SK-N-SH (cell line): Measurements from ENCODE around the gene PLA2G3. TPM values are rescaled to one million over a fixed set of nuclear protein-coding genes. Genes with fewer than 3 reads are reported as not detected.

Source experiments
- CTCF ChIA-PET: fragments of 300-600, 350-600 bp; formaldehyde crosslinking; extraction: SDS; loops from one replicate; lab custom pipeline; 2021; lab: Yijun Ruan, JAX
- POLR2A ChIA-PET: fragments of 350-600 bp; sonication (Branson Sonifier 250); formaldehyde crosslinking; extraction: SDS; loops from one replicate; lab custom pipeline; 2020; ENCODE audit warnings: antibody characterized with exemption, inconsistent platforms; lab: Yijun Ruan, JAX
- DNase-seq: peaks from one replicate; pipeline ENCODE4 v3.0.0; 2012
- H2AFZ ChIP-seq: fragments of 200-600 bp; sonication (generic); 2 replicates; pipeline ENCODE4 v1.8.1; 2016; ENCODE audit warnings: antibody characterized with exemption, mild to moderate bottlenecking, low read depth
- H3F3A ChIP-seq: fragments of 200-600 bp; sonication (generic); replicated peaks from 2 replicates; pipeline ENCODE3; 2016; ENCODE audit warnings: antibody characterized with exemption, mild to moderate bottlenecking; ENCODE audit not compliant: insufficient read depth
- H3K27ac ChIP-seq, 2 experiments: fragments of 200-500 bp in 1 of 2; fragments of 200-600 bp in 1 of 2; sonication (Bioruptor generic) in 1 of 2; sonication (generic), shearing (Covaris generic) in 1 of 2; 2 replicates each; pipeline versions ENCODE4 v1.5.1 to v1.6.1; 2014 to 2016; ENCODE audit warnings: low read depth in 2 of 2, inconsistent platforms in 1 of 2, low read length in 1 of 2, mild to moderate bottlenecking in 1 of 2, mixed read lengths in 1 of 2
- H3K27me3 ChIP-seq: fragments of 200-600 bp; sonication (generic), shearing (Covaris generic); 2 replicates; pipeline ENCODE4 v1.6.1; 2016; ENCODE audit warnings: mixed run types; ENCODE audit not compliant: insufficient read depth
- H3K36me3 ChIP-seq, 2 experiments: fragments of 200-500 bp in 1 of 2; fragments of 200-600 bp in 1 of 2; sonication (Bioruptor generic) in 1 of 2; sonication (generic) in 1 of 2; replicated peaks in 1 of 2; 2 replicates each; pipeline versions ENCODE3 to v1.5.1; 2014 to 2016; ENCODE audit warnings: low read length in 1 of 2, mild to moderate bottlenecking in 1 of 2; ENCODE audit not compliant: insufficient read depth in 2 of 2, control insufficient read depth in 1 of 2
- H3K4me1 ChIP-seq, 2 experiments: fragments of 200-500 bp in 1 of 2; fragments of 200-600 bp in 1 of 2; sonication (Bioruptor generic) in 1 of 2; sonication (generic), shearing (Covaris generic) in 1 of 2; 2 replicates each; pipeline versions ENCODE4 v1.5.1 to v1.6.1; 2014 to 2016; ENCODE audit warnings: low read depth in 1 of 2, low read length in 1 of 2, mixed run types in 1 of 2; ENCODE audit not compliant: insufficient read depth in 2 of 2, control insufficient read depth in 1 of 2
- H3K4me2 ChIP-seq: fragments of 200-600 bp; sonication (generic), shearing (Covaris generic); 2 replicates; pipeline ENCODE4 v1.6.1; 2017; ENCODE audit warnings: mixed run types
- H3K4me3 ChIP-seq, 2 experiments: fragments of 200-500 bp in 1 of 2; fragments of 200-600 bp in 1 of 2; sonication (Bioruptor generic) in 1 of 2; sonication (generic), shearing (Covaris generic) in 1 of 2; 2 replicates each; pipeline versions ENCODE4 v1.5.1 to v1.8.1; 2014 to 2016; ENCODE audit warnings: low read depth in 2 of 2, inconsistent platforms in 1 of 2, low read length in 1 of 2, mild to moderate bottlenecking in 1 of 2, mixed read lengths in 1 of 2, moderate library complexity in 1 of 2
- H3K79me2 ChIP-seq: fragments of 200-600 bp; sonication (generic); 2 replicates; pipeline ENCODE4 v1.8.1; 2017; ENCODE audit warnings: mild to moderate bottlenecking; ENCODE audit not compliant: insufficient read depth
- H3K9ac ChIP-seq: fragments of 200-600 bp; sonication (generic); 2 replicates; pipeline ENCODE4 v1.6.1; 2017; ENCODE audit warnings: mixed run types
- H3K9me2 ChIP-seq: fragments of 200-600 bp; sonication (generic); 2 replicates; pipeline ENCODE4 v1.6.1; 2017; ENCODE audit warnings: mixed run types
- H3K9me3 ChIP-seq: fragments of 200-600 bp; sonication (generic); 2 replicates; pipeline ENCODE4 v1.6.1; 2017; ENCODE audit warnings: mixed run types, mild to moderate bottlenecking, moderate library complexity
- H4K20me1 ChIP-seq: fragments of 200-600 bp; sonication (generic); 2 replicates; pipeline ENCODE4 v1.6.1; 2017; ENCODE audit warnings: mild to moderate bottlenecking, mixed run types; ENCODE audit not compliant: insufficient read depth
- CHD2 ChIP-seq: fragments of 150-350 bp; IDR thresholded peaks from 2 replicates; pipeline ENCODE4 v1.6.1; 2018; ENCODE audit warnings: low read length; ENCODE audit not compliant: partially characterized antibody
- FOSL2 ChIP-seq: IDR thresholded peaks from 2 replicates; pipeline ENCODE4 v1.4.0; 2012; ENCODE audit warnings: low read depth, mild to moderate bottlenecking, moderate library complexity, borderline replicate concordance
- FOXJ3 ChIP-seq: sonication (generic); formaldehyde crosslinking; IDR thresholded peaks from 2 replicates; pipeline ENCODE4 v1.5.1; 2020; ENCODE audit warnings: mild to moderate bottlenecking, missing genetic modification reagents
- GABPA ChIP-seq: IDR thresholded peaks from 2 replicates; pipeline ENCODE4 v1.4.0; 2012; ENCODE audit warnings: low read depth, mild to moderate bottlenecking
- JUND ChIP-seq: IDR thresholded peaks from 2 replicates; pipeline ENCODE4 v1.4.0; 2012
- RAD21 ChIP-seq: IDR thresholded peaks from 2 replicates; pipeline ENCODE4 v1.6.1; 2012; ENCODE audit warnings: mild to moderate bottlenecking, low read length
- RFX5 ChIP-seq: IDR thresholded peaks from 2 replicates; pipeline ENCODE4 v1.6.1; 2012; ENCODE audit warnings: mild to moderate bottlenecking, improper control_type of control experiment, low read length
- RXRA ChIP-seq: IDR thresholded peaks from 2 replicates; pipeline ENCODE4 v1.4.0; 2012; ENCODE audit warnings: low read depth, mild to moderate bottlenecking, borderline replicate concordance
- SIN3A ChIP-seq: IDR thresholded peaks from 2 replicates; pipeline ENCODE4 v1.6.1; 2012; ENCODE audit warnings: low read depth, mild to moderate bottlenecking, low read length, moderate library complexity, borderline replicate concordance
- SMC3 ChIP-seq: IDR thresholded peaks from 2 replicates; pipeline ENCODE4 v1.6.1; 2012; ENCODE audit warnings: low read depth, low read length, improper control_type of control experiment
- TAF1 ChIP-seq: IDR thresholded peaks from 2 replicates; pipeline ENCODE4 v1.6.1; 2012; ENCODE audit warnings: low read depth, mild to moderate bottlenecking, low read length, moderate library complexity, borderline replicate concordance
- TCF12 ChIP-seq: IDR thresholded peaks from 2 replicates; pipeline ENCODE4 v1.4.0; 2012
- TEAD4 ChIP-seq: IDR thresholded peaks from 2 replicates; pipeline ENCODE4 v1.4.0; 2012; ENCODE audit warnings: mild to moderate bottlenecking, borderline replicate concordance; ENCODE audit not compliant: insufficient read depth
- YY1 ChIP-seq: IDR thresholded peaks from 2 replicates; pipeline ENCODE4 v1.4.0; 2012; ENCODE audit warnings: low read depth, mild to moderate bottlenecking
- ZBTB33 ChIP-seq: IDR thresholded peaks from 2 replicates; pipeline ENCODE4 v1.4.0; 2012; ENCODE audit warnings: low read depth, borderline replicate concordance
- WGBS: methylation state at CpG from one replicate; pipeline ENCODE4 v1.1.6; 2017; ENCODE audit warnings: low lambda C conversion rate; 5-methylcytosine and 5-hydroxymethylcytosine counted together
- polyA plus RNA-seq, 3 experiments: library from polyadenylated mRNA; depleted of rRNA; stranded (reverse); fragments of >200 nt; gene quantifications; 2 replicates each; pipeline ENCODE4 v1.2.3, GENCODE V29; 2012
- TF ChIP-seq, protein P1 (sequence below): IDR thresholded peaks from 2 replicates; pipeline ENCODE4 v1.4.0; 2012; ENCODE audit warnings: low read depth, borderline replicate concordance
- TF ChIP-seq, protein P2 (sequence below): IDR thresholded peaks from 2 replicates; pipeline ENCODE4; 2012
- TF ChIP-seq, protein P3 (sequence below): fragments of 150-350 bp; IDR thresholded peaks from 2 replicates; pipeline ENCODE4 v1.6.1; 2017; ENCODE audit warnings: antibody characterized with exemption, low read length, low read depth, borderline replicate concordance

PLA2G3 gene
- polyA plus RNA-seq, 1 of the 3 experiments (the other 2 are of a cell fraction) = not detected

DNA sequence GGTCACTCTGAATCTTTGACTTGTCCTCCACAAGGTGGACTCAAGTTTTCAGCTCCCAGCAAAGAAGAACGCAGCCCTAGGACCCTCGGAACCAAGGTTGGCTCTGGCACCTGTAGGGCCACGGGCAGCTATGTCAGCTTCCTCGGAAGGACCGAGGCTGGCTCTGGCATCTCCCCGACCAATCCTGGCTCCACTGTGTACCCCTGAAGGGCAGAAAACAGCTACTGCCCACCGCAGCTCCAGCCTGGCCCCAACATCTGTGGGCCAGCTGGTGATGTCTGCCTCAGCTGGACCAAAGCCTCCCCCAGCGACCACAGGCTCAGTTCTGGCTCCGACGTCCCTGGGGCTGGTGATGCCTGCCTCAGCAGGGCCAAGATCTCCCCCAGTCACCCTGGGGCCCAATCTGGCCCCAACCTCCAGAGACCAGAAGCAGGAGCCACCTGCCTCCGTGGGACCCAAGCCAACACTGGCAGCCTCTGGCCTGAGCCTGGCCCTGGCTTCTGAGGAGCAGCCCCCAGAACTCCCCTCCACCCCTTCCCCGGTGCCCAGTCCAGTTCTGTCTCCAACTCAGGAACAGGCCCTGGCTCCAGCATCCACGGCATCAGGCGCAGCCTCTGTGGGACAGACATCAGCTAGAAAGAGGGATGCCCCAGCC is 15.4 kb downstream of the PLA2G3 start:
- H3K9me2 ChIP-seq = no peaks in the 10 kb centered on the region
- POLR2A ChIA-PET = no interaction called here
- H3K36me3 ChIP-seq = no peaks in the 10 kb centered on the region
- CTCF ChIA-PET = interaction anchor here (1.0 to 8.2 kb wide), 6 partner anchors 14 to 41 kb away, joined by 3 to 52 read pairs (median 3); partner anchors contain the start of gene SELENOM
- H3K4me3 ChIP-seq = no peak overlapping the region
- no peaks in the 10 kb centered on the region for H3K9me3 ChIP-seq
- H3K4me1 ChIP-seq = peaks cover 0 to 43% of the 10 kb centered on the region in 2 experiments; a peak in 1 of 4 replicates
- H3F3A ChIP-seq = peaks cover 2% of the 10 kb centered on the region
- H4K20me1 ChIP-seq = no peaks in the 10 kb centered on the region
- TF ChIP-seq RAD21 = no peak
- TF ChIP-seq FOSL2 = no peak
- TF ChIP-seq, protein P1, sequence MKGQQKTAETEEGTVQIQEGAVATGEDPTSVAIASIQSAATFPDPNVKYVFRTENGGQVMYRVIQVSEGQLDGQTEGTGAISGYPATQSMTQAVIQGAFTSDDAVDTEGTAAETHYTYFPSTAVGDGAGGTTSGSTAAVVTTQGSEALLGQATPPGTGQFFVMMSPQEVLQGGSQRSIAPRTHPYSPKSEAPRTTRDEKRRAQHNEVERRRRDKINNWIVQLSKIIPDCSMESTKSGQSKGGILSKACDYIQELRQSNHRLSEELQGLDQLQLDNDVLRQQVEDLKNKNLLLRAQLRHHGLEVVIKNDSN = no peak
- TF ChIP-seq RXRA = no peak
- no peak for TF ChIP-seq YY1
- no peak for TF ChIP-seq TCF12
- no peak for TF ChIP-seq TAF1
- no peak for TF ChIP-seq TEAD4
- TF ChIP-seq ZBTB33 = no peak
- no peak for TF ChIP-seq FOXJ3 (CRISPR knock-in tag)
- TF ChIP-seq, all 33 proteins: peak for 0
- H3K9ac ChIP-seq = no peak overlapping the region
- H3K79me2 ChIP-seq = no peaks in the 10 kb centered on the region
- peak overlapping the region in 1 of 2 experiments; percentile 86; a peak in 2 of 4 replicates for H3K27ac ChIP-seq
- H3K4me2 ChIP-seq = no peak overlapping the region
- DNase-seq = peak; percentile 68
- WGBS = 66% methylated on average over 5 of the region's 14 CpGs
- H3K27me3 ChIP-seq = no peaks in the 10 kb centered on the region
- no peak overlapping the region for H2AFZ ChIP-seq

DNA sequence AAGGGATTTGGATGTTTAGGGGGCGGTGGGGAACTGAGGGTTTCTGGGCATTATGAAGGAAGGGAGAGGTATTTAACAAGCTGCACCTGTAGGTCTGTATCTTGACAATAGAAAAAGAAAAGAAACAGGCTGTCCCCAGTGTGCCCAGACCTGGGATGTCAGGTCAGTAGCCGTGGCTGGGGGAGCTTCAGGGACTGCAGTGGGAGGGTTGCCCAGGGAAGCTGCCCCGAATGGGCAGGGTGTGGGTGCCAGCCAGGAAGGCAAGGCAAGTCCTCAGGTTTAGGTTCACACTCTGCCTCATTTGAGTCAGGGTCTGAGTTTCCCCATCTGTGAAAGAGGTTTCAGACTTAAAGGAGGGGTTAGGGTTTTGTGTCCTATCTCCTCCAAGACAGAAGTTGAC is 16.0 kb downstream of the PLA2G3 start:
- H3K27ac ChIP-seq = peak overlapping the region in 1 of 2 experiments; percentile 86; a peak in 2 of 4 replicates
- no peak for TF ChIP-seq SMC3
- no peak for TF ChIP-seq TCF12
- TF ChIP-seq, protein P2, sequence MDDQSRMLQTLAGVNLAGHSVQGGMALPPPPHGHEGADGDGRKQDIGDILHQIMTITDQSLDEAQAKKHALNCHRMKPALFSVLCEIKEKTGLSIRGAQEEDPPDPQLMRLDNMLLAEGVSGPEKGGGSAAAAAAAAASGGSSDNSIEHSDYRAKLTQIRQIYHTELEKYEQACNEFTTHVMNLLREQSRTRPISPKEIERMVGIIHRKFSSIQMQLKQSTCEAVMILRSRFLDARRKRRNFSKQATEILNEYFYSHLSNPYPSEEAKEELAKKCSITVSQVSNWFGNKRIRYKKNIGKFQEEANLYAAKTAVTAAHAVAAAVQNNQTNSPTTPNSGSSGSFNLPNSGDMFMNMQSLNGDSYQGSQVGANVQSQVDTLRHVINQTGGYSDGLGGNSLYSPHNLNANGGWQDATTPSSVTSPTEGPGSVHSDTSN = no peak
- TF ChIP-seq RAD21 = no peak
- TF ChIP-seq RFX5 = no peak
- TF ChIP-seq JUND = no peak
- no peak for TF ChIP-seq SIN3A
- TF ChIP-seq FOSL2 = no peak
- TF ChIP-seq GABPA = no peak
- no peak for TF ChIP-seq TAF1
- TF ChIP-seq, protein P3, sequence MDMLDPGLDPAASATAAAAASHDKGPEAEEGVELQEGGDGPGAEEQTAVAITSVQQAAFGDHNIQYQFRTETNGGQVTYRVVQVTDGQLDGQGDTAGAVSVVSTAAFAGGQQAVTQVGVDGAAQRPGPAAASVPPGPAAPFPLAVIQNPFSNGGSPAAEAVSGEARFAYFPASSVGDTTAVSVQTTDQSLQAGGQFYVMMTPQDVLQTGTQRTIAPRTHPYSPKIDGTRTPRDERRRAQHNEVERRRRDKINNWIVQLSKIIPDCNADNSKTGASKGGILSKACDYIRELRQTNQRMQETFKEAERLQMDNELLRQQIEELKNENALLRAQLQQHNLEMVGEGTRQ = no peak
- TF ChIP-seq CHD2 = no peak
- no peaks in the 10 kb centered on the region for H3K9me2 ChIP-seq
- no peaks in the 10 kb centered on the region for H3F3A ChIP-seq
- H3K4me3 ChIP-seq = no peak overlapping the region; a peak in 1 of 4 replicates
- WGBS = 86% methylated on average over 2 of the region's 3 CpGs
- H3K4me1 ChIP-seq = peaks cover 0 to 43% of the 10 kb centered on the region in 2 experiments; a peak in 1 of 4 replicates
- ChIA-PET POLR2A (no interaction called here), CTCF (interaction anchor here (1.0 to 8.2 kb wide), 6 partner anchors 15 to 40 kb away, joined by 3 to 52 read pairs (median 3); partner anchors contain the start of gene SELENOM)
- H3K36me3 ChIP-seq = no peaks in the 10 kb centered on the region
- no peak overlapping the region for H3K9ac ChIP-seq
- DNase-seq = no peak
- no peaks in the 10 kb centered on the region for H3K9me3 ChIP-seq
- no peak overlapping the region for H2AFZ ChIP-seq
- H3K79me2 ChIP-seq = no peaks in the 10 kb centered on the region
- no peaks in the 10 kb centered on the region for H4K20me1 ChIP-seq
- no peaks in the 10 kb centered on the region for H3K27me3 ChIP-seq
- no peak overlapping the region for H3K4me2 ChIP-seq
